Measurements from ENCODE around the gene UTS2R. TPM values are rescaled to one million over a fixed set of nuclear protein-coding genes. Genes with fewer than 3 reads are reported as not detected.

Gene UTS2R
- total RNA-seq, 2 donors from 2014 or later = not detected

DNA sequence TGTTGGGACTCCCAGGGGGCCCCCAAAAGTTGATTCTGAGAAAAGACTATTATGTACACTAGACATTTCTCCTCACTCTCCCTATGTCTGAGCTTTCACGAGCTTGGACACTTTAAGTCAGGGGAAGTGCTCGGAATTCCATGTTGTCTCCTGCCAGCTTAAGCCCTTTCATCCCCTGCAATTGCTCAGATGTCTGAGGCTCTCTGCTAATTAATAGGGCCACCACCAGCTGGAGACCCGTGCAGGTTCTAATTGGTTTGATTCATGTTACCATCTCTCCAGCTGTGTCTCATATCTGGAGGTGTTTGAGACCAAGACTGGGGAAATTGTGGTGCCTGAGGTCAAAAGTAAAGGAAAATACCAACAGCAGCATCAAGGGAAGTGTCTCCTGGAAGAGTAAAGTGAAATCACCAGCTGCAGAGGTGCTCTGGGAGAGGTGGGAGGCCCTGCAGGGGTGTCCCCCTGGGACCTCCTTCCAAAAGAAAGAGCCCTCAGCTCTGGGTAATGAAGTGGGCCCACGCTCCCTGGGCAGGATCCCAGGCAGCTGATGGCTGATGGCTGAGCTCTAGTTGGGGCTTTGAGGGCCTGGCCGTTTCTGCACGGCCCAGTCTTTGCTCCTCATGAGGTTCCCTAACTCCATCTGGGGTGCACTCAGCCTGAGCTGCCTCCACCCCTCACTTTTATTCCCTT is 5.8 kb upstream of the UTS2R start:
- no peaks in the 10 kb centered on the region for H3K4me1 ChIP-seq (replicated peaks)
- no peaks in the 10 kb centered on the region for H3K36me3 ChIP-seq
- TF ChIP-seq POLR2A (IDR thresholded peaks at IDR 0.05) = no peak
- TF ChIP-seq POLR2AphosphoS5 (IDR thresholded peaks at IDR 0.05) = no peak
- TF ChIP-seq, protein P1, sequence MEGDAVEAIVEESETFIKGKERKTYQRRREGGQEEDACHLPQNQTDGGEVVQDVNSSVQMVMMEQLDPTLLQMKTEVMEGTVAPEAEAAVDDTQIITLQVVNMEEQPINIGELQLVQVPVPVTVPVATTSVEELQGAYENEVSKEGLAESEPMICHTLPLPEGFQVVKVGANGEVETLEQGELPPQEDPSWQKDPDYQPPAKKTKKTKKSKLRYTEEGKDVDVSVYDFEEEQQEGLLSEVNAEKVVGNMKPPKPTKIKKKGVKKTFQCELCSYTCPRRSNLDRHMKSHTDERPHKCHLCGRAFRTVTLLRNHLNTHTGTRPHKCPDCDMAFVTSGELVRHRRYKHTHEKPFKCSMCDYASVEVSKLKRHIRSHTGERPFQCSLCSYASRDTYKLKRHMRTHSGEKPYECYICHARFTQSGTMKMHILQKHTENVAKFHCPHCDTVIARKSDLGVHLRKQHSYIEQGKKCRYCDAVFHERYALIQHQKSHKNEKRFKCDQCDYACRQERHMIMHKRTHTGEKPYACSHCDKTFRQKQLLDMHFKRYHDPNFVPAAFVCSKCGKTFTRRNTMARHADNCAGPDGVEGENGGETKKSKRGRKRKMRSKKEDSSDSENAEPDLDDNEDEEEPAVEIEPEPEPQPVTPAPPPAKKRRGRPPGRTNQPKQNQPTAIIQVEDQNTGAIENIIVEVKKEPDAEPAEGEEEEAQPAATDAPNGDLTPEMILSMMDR (IDR thresholded peaks at IDR 0.05) = no peak
- H3K4me3 ChIP-seq = no peak overlapping the region
- no peak for DNase-seq (ENCODE audit: low spot score)
- intact Hi-C loops (cut with DNase I) = no loop called here
- no peaks in the 10 kb centered on the region for H3K9me3 ChIP-seq
- 80% methylated on average over 6 of the region's 6 CpGs for WGBS
- H3K27me3 ChIP-seq (replicated peaks; ENCODE audit: insufficient read depth) = peaks cover 3% of the 10 kb centered on the region
- no peak overlapping the region for H3K27ac ChIP-seq

DNA sequence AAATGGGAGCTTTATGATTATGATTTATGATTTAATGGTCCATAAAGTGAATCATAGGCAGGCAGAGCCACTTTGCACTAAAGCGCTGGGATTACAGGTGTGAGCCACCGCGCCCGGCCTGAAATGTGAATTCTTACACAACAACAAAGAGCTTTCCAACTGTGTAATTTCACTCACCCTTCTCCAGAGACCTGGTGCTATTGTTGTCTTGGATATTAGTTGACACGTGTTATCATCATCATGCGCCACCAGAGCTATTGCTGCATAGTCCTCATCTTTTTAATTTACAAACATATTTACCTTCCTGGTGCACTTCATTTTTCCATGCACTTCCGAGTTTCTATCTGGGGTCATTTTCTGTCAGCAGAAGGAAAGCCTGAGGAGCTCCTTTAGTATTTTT is 4.8 kb upstream of the UTS2R start:
- no peak for TF ChIP-seq POLR2A (IDR thresholded peaks at IDR 0.05)
- TF ChIP-seq POLR2AphosphoS5 (IDR thresholded peaks at IDR 0.05) = no peak
- TF ChIP-seq, protein P1 (IDR thresholded peaks at IDR 0.05) = no peak
- no peak for DNase-seq (ENCODE audit: low spot score)
- 85% methylated on average over 7 of the region's 7 CpGs for WGBS
- intact Hi-C loops (cut with DNase I) = no loop called here
- Histone ChIP-seq H3K36me3 (no peaks in the 10 kb centered on the region), H3K4me1 (replicated peaks) (peaks cover 4% of the 10 kb centered on the region), H3K4me3 (no peak overlapping the region), H3K9me3 (no peaks in the 10 kb centered on the region), H3K27ac (no peak overlapping the region), H3K27me3 (replicated peaks; ENCODE audit: insufficient read depth) (peaks cover 8% of the 10 kb centered on the region)

DNA sequence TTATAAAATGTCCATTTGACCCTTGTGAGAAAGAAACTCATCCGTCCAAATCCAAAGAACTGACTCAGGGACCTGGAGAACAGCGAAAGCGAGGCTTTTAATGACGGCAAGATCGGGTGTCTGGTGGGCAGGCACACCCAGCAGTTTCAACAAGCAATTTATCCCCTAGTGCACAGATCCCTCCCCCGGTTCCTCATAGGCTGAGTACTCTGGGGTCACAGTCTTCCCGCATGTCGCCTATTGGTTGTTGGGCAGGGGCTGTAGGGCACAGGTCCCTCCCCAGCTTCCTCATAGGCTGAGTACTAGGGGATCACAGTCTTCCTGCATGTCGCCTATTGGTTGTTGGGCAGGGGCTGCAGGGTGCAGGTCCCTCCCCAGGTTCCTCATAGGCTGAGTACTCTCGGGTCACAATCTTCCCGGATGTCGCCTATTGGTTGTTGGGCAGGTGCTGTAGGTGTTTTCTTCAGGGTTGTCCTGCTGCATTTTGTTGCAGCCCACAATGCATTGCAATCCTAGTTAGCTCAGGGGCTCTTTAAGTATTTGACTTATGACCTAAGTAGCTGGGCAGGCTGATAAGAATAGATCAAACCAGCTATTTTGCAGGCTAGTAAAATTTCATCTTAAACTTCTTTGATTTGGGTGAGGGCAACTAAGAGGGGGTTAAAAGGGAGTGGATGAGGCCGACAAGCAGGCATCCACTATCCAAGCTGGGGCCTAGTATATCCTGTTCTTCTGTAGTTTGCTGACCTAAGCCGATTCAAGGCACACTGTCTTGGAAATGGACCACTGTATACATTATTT is 3.6 kb upstream of the UTS2R start:
- Histone ChIP-seq H3K9me3 (no peaks in the 10 kb centered on the region), H3K27me3 (replicated peaks; ENCODE audit: insufficient read depth) (peaks cover 14% of the 10 kb centered on the region), H3K4me1 (replicated peaks) (peaks cover 4% of the 10 kb centered on the region), H3K27ac (no peak overlapping the region), H3K4me3 (no peak overlapping the region), H3K36me3 (no peaks in the 10 kb centered on the region)
- no peak for DNase-seq (ENCODE audit: low spot score)
- TF ChIP-seq POLR2AphosphoS5 (IDR thresholded peaks at IDR 0.05) (no peak), POLR2A (IDR thresholded peaks at IDR 0.05) (no peak)
- TF ChIP-seq, protein P1 (IDR thresholded peaks at IDR 0.05) = no peak
- 84% methylated on average over 14 of the region's 14 CpGs for WGBS
- intact Hi-C loops (cut with DNase I) = no loop called here

DNA sequence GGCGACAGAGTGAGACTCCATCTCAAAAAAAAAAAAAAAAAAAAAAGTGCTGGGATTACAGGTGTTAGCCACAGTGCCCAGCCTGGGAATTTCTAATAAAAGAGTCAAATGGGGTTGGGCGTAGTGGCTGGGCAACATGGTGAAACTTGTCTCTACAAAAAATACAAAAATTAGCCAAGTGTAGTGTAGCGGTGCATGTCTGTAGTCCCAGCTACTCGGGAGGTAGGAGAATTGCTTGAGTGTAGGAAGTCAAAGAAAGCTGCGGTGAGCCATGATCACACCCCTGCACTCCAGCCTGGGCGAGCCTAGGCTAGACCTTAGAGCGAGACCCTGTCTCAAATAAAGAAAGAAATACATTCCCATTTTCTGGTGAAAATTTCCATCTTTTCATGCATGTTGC is 2.4 kb upstream of the UTS2R start:
- Histone ChIP-seq H3K27me3 (replicated peaks; ENCODE audit: insufficient read depth) (peaks cover 16% of the 10 kb centered on the region), H3K4me1 (replicated peaks) (peaks cover 4% of the 10 kb centered on the region), H3K36me3 (no peaks in the 10 kb centered on the region), H3K9me3 (no peaks in the 10 kb centered on the region), H3K4me3 (no peak overlapping the region), H3K27ac (no peak overlapping the region)
- no peak for DNase-seq (ENCODE audit: low spot score)
- TF ChIP-seq, protein P1 (IDR thresholded peaks at IDR 0.05) = no peak
- TF ChIP-seq POLR2AphosphoS5 (IDR thresholded peaks at IDR 0.05) = no peak
- no peak for TF ChIP-seq POLR2A (IDR thresholded peaks at IDR 0.05)
- intact Hi-C loops (cut with DNase I) = no loop called here
- WGBS = 59% methylated on average over 7 of the region's 7 CpGs
